Measurements from ENCODE around the gene ZSWIM1.

ZSWIM1 gene

GRCh38 chr20:45933266-45934045 is 52.4 kb downstream of the ZSWIM1 start:
- peak; percentile 75 for DNase-seq

GRCh38 chr20:45934046-45934585 is 53.1 kb downstream of the ZSWIM1 start:
- no peak for DNase-seq

Measured in NCI-H748 treated with DMSO at 0.1 percent for 48 hours (cell line).